ENCODE data around the gene MARF1.
A peak's percentile ranks its signal among the peaks of the same experiment; 100 is the strongest.
"Not testable (repeated sequence)": the region's sequence is repeated elsewhere in the genome, so short reads cannot be mapped to it uniquely, and the experiment has no call there.

The MARF1 gene, protein sequence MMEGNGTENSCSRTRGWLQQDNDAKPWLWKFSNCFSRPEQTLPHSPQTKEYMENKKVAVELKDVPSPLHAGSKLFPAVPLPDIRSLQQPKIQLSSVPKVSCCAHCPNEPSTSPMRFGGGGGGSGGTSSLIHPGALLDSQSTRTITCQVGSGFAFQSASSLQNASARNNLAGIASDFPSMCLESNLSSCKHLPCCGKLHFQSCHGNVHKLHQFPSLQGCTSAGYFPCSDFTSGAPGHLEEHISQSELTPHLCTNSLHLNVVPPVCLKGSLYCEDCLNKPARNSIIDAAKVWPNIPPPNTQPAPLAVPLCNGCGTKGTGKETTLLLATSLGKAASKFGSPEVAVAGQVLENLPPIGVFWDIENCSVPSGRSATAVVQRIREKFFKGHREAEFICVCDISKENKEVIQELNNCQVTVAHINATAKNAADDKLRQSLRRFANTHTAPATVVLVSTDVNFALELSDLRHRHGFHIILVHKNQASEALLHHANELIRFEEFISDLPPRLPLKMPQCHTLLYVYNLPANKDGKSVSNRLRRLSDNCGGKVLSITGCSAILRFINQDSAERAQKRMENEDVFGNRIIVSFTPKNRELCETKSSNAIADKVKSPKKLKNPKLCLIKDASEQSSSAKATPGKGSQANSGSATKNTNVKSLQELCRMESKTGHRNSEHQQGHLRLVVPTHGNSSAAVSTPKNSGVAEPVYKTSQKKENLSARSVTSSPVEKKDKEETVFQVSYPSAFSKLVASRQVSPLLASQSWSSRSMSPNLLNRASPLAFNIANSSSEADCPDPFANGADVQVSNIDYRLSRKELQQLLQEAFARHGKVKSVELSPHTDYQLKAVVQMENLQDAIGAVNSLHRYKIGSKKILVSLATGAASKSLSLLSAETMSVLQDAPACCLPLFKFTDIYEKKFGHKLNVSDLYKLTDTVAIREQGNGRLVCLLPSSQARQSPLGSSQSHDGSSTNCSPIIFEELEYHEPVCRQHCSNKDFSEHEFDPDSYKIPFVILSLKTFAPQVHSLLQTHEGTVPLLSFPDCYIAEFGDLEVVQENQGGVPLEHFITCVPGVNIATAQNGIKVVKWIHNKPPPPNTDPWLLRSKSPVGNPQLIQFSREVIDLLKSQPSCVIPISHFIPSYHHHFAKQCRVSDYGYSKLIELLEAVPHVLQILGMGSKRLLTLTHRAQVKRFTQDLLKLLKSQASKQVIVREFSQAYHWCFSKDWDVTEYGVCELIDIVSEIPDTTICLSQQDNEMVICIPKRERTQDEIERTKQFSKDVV (N-terminal part only)

DNA sequence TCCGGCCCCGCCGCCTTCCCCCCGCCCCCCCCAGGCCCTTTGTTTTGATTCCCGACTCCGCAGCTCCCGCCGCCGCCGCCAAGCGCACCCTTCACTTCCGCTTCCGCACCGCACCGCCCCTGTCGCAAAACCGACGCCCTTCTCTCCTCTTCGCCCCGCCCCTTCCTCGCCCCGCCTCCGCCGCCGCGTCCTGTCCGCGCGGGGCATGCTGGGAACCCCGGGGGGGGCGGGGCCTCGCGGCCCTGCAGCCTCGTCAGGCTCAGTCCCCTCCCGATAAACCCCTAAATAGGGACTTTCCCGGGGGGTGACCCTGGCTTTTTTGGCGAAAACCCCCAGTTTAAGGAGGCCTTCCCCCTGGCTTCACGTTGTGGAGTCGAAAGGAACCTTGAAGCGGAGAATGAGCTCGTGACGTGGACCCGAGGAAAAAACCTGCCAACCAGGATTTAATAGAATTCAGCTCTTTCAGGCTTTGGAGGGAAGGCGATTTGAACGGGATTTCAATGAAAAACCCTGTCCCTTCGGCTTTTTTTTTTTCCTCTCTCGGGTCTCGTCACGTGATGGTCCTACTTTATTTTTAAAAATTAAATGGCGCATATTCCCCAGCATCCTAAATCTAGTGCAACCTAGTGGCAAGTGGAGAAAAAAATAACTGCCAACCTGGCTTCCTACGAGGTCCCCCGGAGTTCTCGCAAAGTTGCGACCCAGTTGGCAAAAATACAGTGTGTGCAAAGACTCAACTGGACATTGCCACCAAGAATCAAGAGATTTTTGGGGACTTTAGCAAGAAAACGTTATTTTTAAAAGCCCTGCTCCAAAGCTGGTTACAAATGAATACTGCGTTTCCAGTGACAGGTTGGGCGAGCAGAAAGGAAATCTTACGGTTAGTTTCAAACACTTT is at the start of gene MARF1:
Gene MARF1 (minus strand): TSS at position 107 of the 898 bp plus-strand sequence. CDS start 3,921 bp downstream, outside the sequence.
- DNase-seq (ENCODE audit: low spot score) = peak; percentile 94

DNA sequence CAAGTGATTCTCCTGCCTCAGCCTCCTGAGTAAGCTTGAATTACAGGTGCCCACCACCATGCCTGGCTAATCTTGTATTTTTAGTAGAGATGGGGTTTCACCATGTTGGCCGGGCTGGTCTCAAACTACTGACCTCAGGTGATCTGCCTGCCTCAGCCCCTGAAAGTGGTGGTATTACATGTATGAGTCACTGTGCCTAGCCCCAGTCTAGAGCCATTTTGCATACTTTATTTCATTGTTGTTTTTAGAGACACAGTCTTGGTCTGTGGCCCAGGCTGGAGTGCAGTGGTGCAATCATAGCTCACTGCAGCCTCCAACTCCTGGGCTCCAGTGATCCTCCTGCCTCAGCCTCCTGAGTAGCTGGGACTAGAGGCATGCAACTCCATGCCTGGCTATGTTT is 49.6 kb upstream of the MARF1 start:
- DNase-seq (ENCODE audit: low spot score) = not testable (repeated sequence)

DNA sequence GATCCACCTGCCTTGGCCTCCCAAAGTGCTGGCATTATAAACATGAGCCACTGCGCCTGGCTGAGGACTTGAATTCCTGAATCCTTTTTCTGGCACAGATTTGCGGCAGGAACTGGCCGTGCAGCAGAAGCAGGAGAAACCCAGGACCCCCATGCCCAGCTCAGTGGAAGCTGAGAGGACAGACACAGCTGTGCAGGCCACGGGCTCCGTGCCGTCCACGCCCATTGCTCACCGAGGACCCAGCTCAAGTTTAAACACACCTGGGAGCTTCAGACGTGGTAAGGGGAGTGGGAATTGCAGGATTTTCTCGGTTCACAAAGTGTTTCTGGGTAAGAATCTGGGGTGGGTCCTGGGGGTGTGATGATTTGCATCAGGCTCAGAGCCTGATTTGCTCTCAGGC is 48.1 kb upstream of the MARF1 start:
- no peak for DNase-seq (ENCODE audit: low spot score)

DNA sequence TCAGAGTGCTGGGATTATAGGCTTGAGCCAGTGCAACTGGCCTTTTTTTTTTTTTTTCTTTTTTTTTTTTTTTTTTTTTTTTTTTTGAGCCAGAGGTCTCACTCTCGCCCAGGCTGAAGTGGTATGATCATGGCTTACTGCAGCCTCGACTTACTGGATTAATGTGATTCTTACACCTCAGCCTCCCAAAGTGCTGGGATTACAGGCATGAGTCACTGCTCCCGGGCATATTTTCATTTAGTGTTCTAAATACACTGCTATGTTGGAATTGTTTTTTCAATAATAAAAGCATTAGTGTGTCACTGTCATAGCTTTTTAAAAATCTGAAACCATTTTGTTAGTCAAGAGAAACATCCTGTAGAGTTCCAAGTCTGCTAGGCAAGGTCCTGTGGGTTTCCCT is 47.3 kb upstream of the MARF1 start:
- no peak for DNase-seq (ENCODE audit: low spot score)

DNA sequence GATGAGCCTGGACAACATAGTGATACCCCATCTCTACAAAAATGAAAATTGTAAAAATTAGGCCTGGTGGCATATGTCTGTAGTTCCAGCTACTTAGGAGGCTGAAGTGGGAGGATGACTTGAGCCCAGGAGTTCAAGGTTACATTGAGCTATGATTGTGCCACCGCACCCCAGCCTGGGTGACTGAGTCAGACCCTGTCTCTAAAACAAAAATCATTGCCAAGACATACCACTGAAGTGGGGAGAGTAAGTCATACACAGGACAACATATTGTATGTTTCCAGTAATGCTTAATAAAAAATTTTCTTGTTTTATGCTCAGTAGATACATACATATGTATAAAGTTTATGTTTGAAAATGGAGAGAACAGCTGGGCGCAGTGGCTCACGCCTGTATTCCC is 46.3 kb upstream of the MARF1 start:
- DNase-seq (ENCODE audit: low spot score) = no peak

DNA sequence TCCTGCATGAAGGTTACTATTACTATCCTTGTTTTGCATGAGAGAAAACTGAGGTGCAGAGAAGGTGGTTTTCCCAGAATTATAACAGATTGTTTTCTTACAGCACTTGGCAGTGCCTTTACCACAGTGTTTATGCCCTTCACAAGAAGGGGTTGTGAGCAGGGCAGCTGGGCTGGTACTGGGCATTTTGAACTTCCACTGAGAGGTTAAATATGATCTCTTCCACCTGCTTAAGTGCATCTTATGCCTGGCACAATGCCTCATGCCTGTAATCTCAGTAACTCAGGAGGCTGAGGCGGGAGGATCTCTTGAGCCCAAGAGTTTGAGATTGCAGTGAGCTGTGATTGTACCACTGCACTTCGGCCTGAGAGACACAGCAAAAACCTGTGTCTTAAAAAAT is 43.3 kb upstream of the MARF1 start:
- no peak for DNase-seq (ENCODE audit: low spot score)

DNA sequence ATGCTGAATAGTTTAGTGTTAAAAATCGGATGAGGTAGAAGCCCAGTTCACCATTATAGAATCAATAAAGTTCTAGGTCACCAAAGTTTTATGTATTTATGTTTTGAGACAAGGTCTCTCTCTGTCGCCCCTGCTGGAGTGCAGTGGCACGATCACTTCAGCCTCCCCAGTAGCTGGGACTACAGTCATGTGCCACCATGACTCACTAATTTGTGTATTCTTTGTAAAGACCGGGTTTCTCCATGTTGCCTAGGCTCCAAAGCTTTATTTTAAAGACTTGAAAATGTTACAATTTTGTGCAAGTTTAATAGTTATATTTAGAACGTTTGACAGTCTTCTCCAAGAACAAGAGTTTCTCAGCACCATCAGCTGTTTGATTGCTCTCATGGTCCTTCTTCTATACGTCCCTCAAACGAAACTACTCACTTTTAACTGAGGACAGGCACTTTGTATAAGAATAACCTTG is 39.2 kb upstream of the MARF1 start:
- DNase-seq (ENCODE audit: low spot score) = no peak

DNA sequence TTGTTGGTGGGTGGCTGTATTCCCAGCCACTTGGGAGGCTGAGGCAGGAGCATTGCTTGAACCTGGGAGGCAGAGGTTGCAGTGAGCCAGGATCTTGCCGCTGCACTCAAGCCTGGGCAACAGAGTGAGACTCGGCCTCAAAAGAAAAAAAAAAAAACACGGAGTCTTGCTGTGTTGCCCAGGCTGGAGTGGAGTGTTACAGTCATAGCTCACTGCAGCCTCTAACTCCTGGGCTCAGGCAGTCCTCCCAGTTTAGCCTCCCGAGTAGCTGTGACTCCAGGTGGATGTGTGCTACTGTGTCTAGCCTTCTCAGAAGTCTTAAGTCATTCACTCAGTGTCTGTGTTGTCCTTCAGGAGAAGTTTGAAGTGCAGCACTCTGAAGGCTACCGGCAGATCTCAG is 34.5 kb upstream of the MARF1 start:
- DNase-seq (ENCODE audit: low spot score) = no peak

DNA sequence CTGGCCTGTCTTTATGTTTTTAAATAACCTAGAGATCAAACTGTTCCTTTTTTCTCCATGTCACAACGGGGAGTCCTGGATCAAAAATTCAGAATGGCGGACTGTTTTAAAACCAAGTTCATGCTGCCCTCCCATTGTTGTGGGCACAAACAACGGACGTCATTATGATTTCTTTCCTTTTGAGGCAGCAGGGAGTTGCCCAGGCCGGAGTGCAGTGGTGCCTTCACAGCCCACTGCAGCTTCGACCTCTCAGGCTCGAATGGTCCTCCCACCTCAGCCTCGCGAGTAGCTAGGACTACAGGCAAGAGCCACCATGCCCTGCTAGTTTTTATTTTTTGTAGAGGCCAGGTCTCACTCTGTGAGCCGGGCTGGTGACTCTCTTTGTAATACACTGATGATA is 33.6 kb upstream of the MARF1 start:
- no peak for DNase-seq (ENCODE audit: low spot score)

DNA sequence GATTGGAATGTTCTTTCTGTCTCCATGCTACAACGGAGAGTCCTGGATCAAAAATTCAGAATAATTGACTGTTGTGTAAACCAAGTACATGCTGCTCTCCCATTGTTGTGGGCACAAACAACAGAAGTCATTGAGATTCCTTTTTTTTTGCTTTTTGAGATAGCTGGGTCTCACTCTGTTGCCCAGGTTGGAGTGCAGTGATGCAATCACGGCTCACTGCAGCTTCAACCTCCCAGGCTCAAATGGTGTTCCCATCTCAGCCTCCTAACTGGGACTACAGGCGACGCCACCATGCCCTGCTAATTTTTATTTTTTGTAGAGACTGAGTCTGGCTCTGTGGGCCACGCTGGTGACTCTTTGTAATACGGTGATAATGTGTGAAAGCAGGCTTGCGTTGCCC is 31.6 kb upstream of the MARF1 start:
- DNase-seq (ENCODE audit: low spot score) = no peak

DNA sequence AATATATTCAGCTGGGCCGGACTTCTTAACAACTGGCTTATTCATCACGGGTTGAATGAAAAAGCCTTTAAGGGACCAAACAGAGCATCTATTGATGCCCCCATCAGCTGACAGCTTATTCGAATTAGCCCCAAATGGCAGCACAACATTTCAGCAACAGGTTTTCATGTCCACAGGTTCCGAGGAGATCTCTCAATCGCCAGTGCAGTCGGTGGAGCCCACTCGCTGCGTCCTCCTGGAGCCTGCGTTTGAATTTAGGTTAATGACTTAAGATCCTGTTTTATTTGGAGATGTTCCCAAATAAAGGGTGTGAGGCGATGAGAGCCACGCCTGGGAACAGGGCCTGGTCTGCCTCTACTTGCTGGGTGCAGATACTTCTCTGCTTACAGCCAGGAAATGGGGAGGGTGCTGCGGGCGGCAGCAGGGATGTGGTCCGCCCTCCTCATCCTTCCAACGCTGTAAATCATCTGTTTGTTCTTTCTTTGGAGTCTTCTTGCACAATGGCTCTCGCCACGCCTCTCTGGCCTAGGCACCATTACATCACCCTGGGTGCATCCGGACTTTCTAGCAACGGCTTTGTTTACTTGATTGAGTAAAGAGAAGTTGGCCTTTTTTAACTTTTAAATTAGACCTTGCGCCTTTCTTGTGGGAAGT is 29.7 kb upstream of the MARF1 start:
- no peak for DNase-seq (ENCODE audit: low spot score)

DNA sequence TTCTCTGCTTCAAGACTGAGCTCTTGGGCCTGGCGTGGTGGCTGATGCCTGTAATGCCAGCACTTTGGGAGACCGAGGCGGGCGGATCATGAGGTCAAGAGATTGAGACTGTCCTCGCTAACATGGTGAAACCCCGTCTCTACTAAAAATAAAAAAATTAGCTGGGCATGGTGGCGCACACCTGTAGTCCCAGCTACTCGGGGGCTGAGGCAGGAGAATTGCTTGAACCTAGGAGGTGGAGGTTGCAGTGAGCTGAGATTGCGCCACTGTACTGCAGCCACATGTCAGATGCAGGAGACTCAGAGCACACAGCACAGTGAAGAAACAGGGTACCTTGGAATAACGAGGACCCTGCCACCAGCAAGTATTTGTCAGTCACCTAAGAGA is 29.2 kb upstream of the MARF1 start:
- DNase-seq (ENCODE audit: low spot score) = not testable (repeated sequence)

DNA sequence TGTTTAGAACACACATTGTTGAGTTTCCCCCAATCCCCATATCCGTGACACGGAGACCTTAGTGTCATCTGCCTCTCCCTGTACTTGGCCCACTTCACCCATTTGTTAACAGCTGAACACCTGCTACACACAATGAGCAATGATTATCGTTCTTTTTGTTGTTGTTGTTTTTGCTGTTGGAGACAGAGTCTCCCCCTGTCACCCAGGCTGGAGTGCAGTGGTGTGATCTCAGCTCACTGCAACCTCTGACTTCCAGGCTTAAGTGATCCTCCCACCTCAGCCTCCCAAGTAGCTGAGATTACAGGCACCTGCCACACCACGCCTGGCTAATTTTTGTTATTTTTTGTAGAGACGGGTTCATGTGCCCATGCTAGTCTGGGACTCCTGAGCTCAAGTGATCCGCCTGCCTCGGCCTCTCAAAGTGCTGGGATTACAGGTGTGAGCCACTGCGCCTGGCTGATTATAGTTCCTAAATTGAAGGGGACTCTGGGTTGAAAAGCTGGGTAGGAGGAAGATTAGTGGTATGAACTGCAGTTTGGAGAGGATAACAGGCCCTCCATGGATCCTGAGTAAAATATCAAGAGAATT is 28.7 kb upstream of the MARF1 start:
- DNase-seq (ENCODE audit: low spot score) = no peak

DNA sequence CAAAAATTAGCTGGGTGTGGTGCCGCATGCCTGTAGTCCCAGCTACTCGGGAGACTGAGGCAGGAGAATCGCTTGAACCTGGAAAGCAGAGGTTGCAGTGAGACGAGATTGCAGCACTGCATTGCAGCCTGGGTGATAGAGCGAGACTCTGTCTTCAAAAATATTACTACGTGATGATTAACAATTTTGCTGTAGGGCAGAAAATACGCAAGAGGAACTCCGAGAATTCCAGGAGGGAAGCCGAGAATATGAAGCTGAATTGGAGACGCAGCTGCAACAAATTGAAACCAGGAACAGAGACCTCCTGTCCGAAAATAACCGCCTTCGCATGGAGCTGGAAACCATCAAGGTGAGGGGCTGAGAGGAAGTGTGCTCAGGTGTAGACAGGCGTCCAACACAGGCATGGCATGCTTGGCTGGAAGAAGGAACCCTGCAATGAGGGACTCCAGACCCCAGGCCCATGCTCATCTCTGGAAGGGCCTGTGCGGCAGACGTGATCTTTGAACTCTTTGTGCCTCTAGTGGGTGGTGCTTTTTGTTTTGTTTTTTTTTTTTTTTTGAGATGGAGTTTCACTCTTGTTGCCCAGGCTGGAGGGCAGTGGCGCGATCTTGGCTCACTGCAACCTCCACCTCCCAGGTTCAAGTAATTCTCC is 24.3 kb upstream of the MARF1 start:
- no peak for DNase-seq (ENCODE audit: low spot score)

DNA sequence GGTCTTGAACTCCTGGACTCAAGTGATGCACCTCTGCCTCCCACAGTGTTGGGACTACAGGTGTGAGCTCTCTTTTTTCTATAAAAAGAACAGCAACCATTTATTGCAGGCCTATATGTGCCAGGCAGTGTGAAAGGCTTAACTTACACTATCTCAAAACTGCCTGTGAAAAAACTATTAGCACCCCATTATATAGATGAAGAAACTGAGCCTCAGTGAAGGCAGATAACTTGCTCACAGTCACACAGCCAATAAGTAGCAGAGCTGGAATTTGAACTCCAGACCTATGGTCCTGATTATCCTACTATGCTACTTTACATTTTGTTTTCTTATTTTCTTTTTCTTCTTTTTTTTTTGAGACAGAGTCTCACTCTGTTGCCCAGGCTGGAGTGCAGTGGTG is 22.2 kb upstream of the MARF1 start:
- no peak for DNase-seq (ENCODE audit: low spot score)

DNA sequence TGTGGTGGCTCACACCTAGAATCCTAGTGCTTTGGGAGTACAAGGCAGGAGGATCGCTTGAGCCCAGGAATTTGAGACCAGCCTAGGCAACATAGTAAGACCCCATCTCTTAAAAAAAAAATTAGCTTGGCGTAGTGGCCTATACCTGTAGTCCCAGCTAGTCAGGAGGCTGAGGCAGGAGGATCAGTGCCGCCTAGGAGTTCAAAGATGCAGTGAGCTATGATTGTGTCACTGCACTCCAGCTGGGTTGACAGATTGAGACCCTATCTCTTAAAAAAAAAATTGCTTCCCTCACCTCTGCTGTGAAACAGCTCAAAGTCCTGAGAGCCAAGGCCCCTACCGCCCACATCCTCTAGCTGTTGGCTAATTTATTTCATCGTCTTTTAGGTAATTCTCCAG is 17.2 kb upstream of the MARF1 start:
- no peak for DNase-seq (ENCODE audit: low spot score)

DNA sequence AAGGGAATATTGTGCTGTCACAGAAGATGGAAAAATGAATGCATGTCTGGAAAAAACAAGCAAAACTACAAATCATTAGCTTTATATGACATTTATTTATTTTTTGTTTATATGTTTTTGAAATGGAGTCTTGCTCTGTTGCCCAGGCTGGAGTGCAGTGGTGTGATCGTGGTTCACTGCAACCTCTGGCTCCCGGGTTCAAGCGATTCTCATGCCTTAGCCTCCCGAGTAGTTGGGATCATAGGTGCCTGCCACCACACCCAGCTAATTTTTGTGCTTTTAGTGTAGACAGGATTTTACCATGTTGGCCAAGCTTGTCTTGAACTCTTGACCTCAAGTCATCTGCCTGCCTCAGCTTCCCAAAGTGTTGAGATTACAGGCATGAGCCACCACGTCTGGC is 15.6 kb upstream of the MARF1 start:
- DNase-seq (ENCODE audit: low spot score) = no peak

DNA sequence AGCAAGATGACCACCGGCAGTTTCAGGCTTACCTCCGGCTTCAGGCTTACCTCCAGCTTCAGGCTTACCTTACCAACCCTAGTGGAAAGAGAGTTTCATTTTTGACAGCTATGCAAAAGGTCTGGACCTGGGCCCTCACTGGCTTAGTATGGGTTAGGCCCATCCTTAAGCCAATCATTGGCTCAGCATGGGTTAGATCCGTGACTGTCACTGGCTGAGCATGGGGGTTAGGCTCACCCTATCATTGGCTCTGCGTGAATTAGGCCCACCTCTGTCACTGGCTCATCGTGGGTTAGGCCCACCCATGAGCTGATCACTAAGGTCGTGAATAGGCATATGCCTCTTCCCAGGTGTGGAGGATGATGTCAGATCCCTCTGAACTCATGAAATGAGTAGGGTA is 15.2 kb upstream of the MARF1 start:
- DNase-seq (ENCODE audit: low spot score) = no peak

DNA sequence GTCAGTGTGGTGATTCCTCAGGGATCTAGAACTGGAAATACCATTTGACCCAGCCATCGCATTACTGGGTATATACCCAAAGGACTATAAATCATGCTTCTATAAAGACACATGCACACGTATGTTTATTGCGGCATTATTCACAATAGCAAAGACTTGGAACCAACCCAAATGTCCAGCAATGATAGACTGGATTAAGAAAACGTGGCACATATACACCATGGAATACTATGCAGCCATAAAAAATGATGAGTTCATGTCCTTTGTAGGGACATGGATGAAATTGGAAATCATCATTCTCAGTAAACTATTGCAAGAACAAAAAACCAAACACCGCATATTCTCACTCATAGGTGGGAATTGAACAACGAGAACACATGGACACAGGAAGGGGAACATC is 12.6 kb upstream of the MARF1 start:
- DNase-seq (ENCODE audit: low spot score) = not testable (repeated sequence)

DNA sequence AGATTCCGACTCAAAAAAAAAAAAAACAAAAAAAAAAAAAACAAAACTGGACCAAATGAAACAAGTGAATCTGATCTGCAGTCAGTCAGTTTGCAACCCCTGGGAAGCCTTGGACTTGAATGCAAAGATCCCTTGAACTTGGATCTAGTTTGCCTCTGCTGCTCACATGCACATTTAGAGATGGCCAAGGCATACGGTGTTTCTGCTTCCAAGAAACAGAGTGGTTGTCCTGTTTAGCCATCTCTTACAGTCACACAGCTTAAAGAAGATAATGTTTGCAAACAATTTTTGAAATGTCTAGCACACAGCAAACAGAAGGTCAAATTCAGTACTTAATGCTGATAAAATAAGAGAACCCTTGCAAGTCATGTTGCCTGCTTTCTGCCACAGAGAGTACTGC is 11.6 kb upstream of the MARF1 start:
- no peak for DNase-seq (ENCODE audit: low spot score)
